Mucosa of stomach (tissue), 1 donor: ENCODE results near the gene LRRC3.

Experiments
- H3K27me3 ChIP-seq: one replicate; pipeline ENCODE4 v1.7.0; 2013; ENCODE audit warnings: mild to moderate bottlenecking, low read length; ENCODE audit not compliant: control insufficient read depth, insufficient read depth
- H3K36me3 ChIP-seq: one replicate; pipeline ENCODE4 v1.7.0; 2013; ENCODE audit warnings: low read length; ENCODE audit not compliant: control insufficient read depth, insufficient read depth
- H3K4me1 ChIP-seq: one replicate; pipeline ENCODE4 v1.7.0; 2013; ENCODE audit warnings: mild to moderate bottlenecking, low read length; ENCODE audit not compliant: control insufficient read depth, insufficient read depth
- H3K4me3 ChIP-seq: one replicate; pipeline ENCODE4 v1.7.0; 2013; ENCODE audit warnings: low read length
- H3K9ac ChIP-seq: one replicate; pipeline ENCODE4 v1.7.0; 2013; ENCODE audit warnings: mild to moderate bottlenecking, low read length, moderate library complexity
- H3K9me3 ChIP-seq: one replicate; pipeline ENCODE4 v1.7.0; 2013; ENCODE audit warnings: mild to moderate bottlenecking, low read length, moderate library complexity; ENCODE audit not compliant: control insufficient read depth
- donor health status: Pancreatic carcinoma.

Gene LRRC3

DNA sequence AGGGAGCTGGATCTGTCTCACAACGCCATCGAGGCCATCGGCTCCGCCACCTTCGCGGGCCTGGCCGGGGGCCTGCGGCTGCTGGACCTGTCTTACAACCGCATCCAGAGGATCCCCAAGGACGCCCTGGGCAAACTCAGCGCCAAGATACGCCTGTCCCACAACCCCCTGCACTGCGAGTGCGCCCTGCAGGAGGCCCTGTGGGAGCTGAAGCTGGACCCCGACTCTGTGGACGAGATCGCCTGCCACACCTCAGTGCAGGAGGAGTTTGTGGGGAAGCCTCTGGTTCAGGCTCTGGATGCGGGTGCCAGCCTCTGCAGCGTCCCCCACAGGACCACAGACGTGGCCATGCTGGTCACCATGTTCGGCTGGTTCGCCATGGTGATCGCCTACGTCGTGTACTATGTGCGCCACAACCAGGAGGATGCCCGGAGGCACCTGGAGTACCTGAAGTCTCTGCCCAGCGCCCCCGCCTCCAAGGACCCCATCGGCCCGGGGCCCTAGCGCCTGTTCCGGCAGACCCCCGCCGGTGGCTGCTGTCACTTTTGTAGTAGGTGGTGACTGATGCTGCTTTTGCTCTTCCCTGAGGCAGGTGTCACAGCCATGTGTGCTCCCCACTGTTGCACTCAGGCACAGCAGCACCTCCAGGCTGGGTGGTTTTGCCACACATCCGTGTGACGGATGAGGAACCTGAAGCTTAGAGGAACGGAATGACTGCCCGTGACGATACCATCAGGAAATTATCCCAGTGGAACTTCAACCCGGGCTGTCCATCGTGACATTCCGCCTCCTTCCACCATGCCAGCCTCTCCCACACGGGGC, 1.8 kb downstream of the LRRC3 start:
- Histone ChIP-seq H3K27me3 (no peaks in the 10 kb centered on the region), H3K9ac (no peak overlapping the region), H3K36me3 (no peaks in the 10 kb centered on the region), H3K4me3 (no peak overlapping the region), H3K9me3 (no peaks in the 10 kb centered on the region), H3K4me1 (peaks cover 17% of the 10 kb centered on the region)

GRCh38 chr21:44458971-44459711, 3.8 kb downstream of the LRRC3 start:
- H3K9ac ChIP-seq: no peak overlapping the region
- no peak overlapping the region for H3K4me3 ChIP-seq
- no peaks in the 10 kb centered on the region for H3K36me3 ChIP-seq
- no peaks in the 10 kb centered on the region for H3K9me3 ChIP-seq
- no peaks in the 10 kb centered on the region for H3K27me3 ChIP-seq
- peaks cover 17% of the 10 kb centered on the region for H3K4me1 ChIP-seq

DNA sequence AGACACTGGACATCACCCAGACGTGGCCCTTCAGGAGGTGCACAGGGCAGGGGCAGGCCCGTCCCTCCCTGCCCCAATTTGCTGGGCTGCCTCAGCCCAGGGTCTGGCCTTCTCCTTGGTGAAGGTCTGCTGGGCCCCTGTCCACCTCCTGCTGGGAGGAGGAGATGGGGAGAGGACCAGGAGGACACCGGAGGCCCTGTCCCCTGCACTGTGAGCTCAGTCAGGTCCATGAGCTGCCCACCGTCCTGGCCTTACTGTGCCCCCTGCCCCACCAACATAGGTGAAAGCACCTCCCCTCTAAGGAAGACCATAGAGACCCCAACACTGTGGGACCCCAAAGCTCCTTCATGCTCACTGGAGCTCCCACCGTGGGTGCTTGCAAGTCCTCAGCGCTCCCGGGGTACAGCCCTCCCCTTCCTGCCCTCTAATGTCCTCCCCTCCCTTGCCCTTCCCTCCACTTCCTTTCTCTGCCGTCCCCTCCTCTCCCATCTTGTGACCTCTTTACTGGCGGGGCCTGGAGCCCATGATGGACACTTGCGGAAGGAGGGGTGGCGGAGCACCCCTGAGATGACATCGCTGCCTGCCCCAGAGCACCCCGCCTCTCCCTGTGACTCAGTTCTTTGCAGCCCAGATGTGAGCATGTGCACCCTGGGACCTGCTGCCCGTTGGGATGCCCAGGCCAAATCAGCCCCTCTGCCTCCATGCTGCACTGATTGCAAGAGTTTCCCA, 4.6 kb downstream of the LRRC3 start:
- Histone ChIP-seq H3K9ac (no peak overlapping the region), H3K27me3 (no peaks in the 10 kb centered on the region), H3K36me3 (no peaks in the 10 kb centered on the region), H3K4me3 (no peak overlapping the region), H3K9me3 (no peaks in the 10 kb centered on the region), H3K4me1 (peaks cover 17% of the 10 kb centered on the region)

DNA sequence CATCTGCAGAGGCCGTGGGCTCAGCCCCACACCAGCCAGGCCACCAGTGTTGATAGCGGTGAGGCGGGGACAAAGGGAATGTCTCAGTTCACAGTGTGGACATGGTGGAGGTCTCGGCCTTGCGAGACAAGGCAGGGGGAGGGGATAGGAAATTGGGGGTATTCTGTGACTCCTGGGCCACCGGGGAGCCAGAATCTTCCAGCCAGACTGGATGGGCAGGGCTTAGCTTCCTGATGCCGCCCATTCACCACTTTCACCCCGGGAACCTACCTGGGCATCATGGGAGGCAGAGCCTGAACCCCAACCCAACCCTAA, 5.1 kb downstream of the LRRC3 start:
- Histone ChIP-seq H3K27me3 (no peaks in the 10 kb centered on the region), H3K9ac (no peak overlapping the region), H3K4me3 (no peak overlapping the region), H3K9me3 (no peaks in the 10 kb centered on the region), H3K4me1 (peaks cover 17% of the 10 kb centered on the region), H3K36me3 (no peaks in the 10 kb centered on the region)

DNA sequence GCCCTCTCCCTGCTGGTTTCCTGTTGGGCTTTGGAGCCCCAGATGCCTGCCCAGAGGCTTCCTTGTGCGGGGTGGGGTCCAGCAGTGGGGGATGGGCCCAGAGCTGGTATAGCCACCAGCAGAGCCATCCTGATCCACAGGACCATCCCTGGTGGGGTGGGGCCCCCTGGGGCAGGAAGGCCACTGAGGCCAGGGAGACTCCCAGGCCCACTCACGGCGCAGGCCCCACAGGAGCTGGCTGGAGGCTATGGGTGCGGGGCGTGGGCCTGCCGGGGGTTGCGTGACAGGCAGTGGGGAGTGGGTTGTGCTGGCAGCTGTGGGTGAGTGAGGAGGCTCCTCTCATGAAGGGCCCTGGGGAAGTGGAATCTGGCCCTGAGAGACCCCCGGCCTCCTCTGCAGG, 5.7 kb downstream of the LRRC3 start:
- Histone ChIP-seq H3K27me3 (no peaks in the 10 kb centered on the region), H3K9me3 (no peaks in the 10 kb centered on the region), H3K36me3 (no peaks in the 10 kb centered on the region), H3K4me3 (no peak overlapping the region), H3K4me1 (peaks cover 16% of the 10 kb centered on the region), H3K9ac (no peak overlapping the region)

DNA sequence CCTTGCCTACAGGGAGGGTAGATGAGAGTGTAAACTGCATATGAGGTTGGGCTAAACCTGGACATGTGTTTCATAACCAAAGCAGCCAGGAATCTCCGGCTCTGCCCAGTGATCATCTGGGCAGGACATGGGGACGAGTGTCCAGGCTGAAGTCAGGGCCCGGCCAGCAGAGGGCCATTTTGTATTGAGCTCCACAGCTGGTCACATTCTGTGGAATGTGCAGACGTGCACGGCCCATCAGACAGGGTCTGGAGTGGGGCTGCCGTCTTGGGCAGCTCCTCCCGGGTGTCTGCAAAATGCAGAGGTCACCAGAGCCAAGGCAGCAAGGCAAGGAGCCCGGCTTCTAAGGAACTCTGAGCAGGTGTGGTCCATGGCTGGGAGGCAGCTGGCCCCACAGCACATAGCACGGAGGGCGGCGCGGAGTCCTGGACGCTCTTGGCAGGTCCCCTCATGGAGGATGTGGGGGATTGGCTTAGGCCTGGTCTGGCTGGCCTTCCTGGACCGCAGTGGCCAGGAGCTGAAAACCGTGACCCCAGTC, 6.2 kb downstream of the LRRC3 start:
- Histone ChIP-seq H3K4me3 (no peak overlapping the region), H3K36me3 (no peaks in the 10 kb centered on the region), H3K27me3 (no peaks in the 10 kb centered on the region), H3K9me3 (no peaks in the 10 kb centered on the region), H3K4me1 (peaks cover 11% of the 10 kb centered on the region), H3K9ac (no peak overlapping the region)

- Histone ChIP-seq H3K4me3 (no peak overlapping the region), H3K9me3 (no peaks in the 10 kb centered on the region), H3K27me3 (no peaks in the 10 kb centered on the region), H3K36me3 (no peaks in the 10 kb centered on the region), H3K4me1 (peaks cover 9% of the 10 kb centered on the region), H3K9ac (no peak overlapping the region)
These were observed 7.0 kb downstream of the LRRC3 start for GRCh38 chr21:44462086-44462833.

GRCh38 chr21:44462834-44463200, 7.5 kb downstream of the LRRC3 start:
- H3K9me3 ChIP-seq: no peaks in the 10 kb centered on the region
- H3K9ac ChIP-seq: no peak overlapping the region
- H3K36me3 ChIP-seq: no peaks in the 10 kb centered on the region
- no peaks in the 10 kb centered on the region for H3K27me3 ChIP-seq
- H3K4me3 ChIP-seq: no peak overlapping the region
- H3K4me1 ChIP-seq: peaks cover 4% of the 10 kb centered on the region

GRCh38 chr21:44463724-44464123, 8.4 kb downstream of the LRRC3 start:
- no peaks in the 10 kb centered on the region for H3K36me3 ChIP-seq
- H3K27me3 ChIP-seq: no peaks in the 10 kb centered on the region
- H3K9ac ChIP-seq: no peak overlapping the region
- no peaks in the 10 kb centered on the region for H3K4me1 ChIP-seq
- no peak overlapping the region for H3K4me3 ChIP-seq
- no peaks in the 10 kb centered on the region for H3K9me3 ChIP-seq

GRCh38 chr21:44464351-44464750, 9.0 kb downstream of the LRRC3 start:
- Histone ChIP-seq H3K9me3 (no peaks in the 10 kb centered on the region), H3K27me3 (no peaks in the 10 kb centered on the region), H3K36me3 (no peaks in the 10 kb centered on the region), H3K9ac (no peak overlapping the region), H3K4me3 (no peak overlapping the region), H3K4me1 (no peaks in the 10 kb centered on the region)

GRCh38 chr21:44466351-44466954, 11.1 kb downstream of the LRRC3 start:
- Histone ChIP-seq H3K4me3 (no peak overlapping the region), H3K9me3 (no peaks in the 10 kb centered on the region), H3K4me1 (no peaks in the 10 kb centered on the region)

More at GRCh38 chr21:44466351-44466954, 11.1 kb downstream of the LRRC3 start:
- H3K9ac ChIP-seq: no peak overlapping the region
- H3K27me3 ChIP-seq: no peaks in the 10 kb centered on the region
- no peaks in the 10 kb centered on the region for H3K36me3 ChIP-seq
